IMR-90 (cell line): ENCODE measurements around the gene CLTCL1. TPM values are rescaled to one million over a fixed set of nuclear protein-coding genes. Genes with fewer than 3 reads are reported as not detected.

Source experiments
- ATAC-seq: fragments of 200-7000 bp; cut with Tn5 transposase; 2 replicates; pipeline ENCODE4 v1.9.1; 2020; ENCODE audit warnings: low read depth, mild to moderate bottlenecking, moderate library complexity
- BruUV-seq: library from RNA; stranded (reverse); fragments of 400-500 nt; replicated peaks from 2 replicates; lab custom pipeline; 2021; lab: Mats Ljungman, UMichigan
- CTCF ChIA-PET: fragments of 300-600 bp; formaldehyde crosslinking; extraction: SDS; loops from one replicate; lab custom pipeline; 2021; ENCODE audit warnings: antibody characterized with exemption; lab: Yijun Ruan, JAX
- POLR2A ChIA-PET: fragments of 300-600 bp; sonication (Branson Sonifier 250); formaldehyde crosslinking; loops from one replicate; lab custom pipeline; 2022; ENCODE audit warnings: antibody characterized with exemption; ENCODE audit not compliant: unreplicated experiment; lab: Charles Lee
- DNase-seq: peaks from one replicate; pipeline ENCODE4 v3.0.0; 2013
- H2AFZ ChIP-seq: replicated peaks from 2 replicates; pipeline ENCODE3; 2013; ENCODE audit warnings: low read length, mild to moderate bottlenecking; ENCODE audit not compliant: poor library complexity
- H2AK5ac ChIP-seq: 2 replicates; pipeline ENCODE4 v1.6.1; 2013; ENCODE audit warnings: low read depth, low read length, inconsistent platforms
- H2AK9ac ChIP-seq: replicated peaks from 2 replicates; pipeline ENCODE3; 2013; ENCODE audit warnings: mild to moderate bottlenecking, low read depth, low read length, moderate library complexity; ENCODE audit not compliant: poor library complexity
- H2BK120ac ChIP-seq: 2 replicates; pipeline ENCODE4 v1.6.1; 2013; ENCODE audit warnings: low read depth, low read length, inconsistent platforms
- H2BK15ac ChIP-seq: 3 replicates; pipeline ENCODE4 v1.6.1; 2013; ENCODE audit warnings: low read depth, low read length, inconsistent platforms
- H2BK20ac ChIP-seq: 2 replicates; pipeline ENCODE4 v1.6.1; 2013; ENCODE audit warnings: low read depth, mild to moderate bottlenecking, inconsistent platforms, low read length, moderate library complexity
- H2BK5ac ChIP-seq: 2 replicates; pipeline ENCODE4 v1.6.1; 2013; ENCODE audit warnings: mild to moderate bottlenecking, low read depth, low read length, inconsistent platforms; ENCODE audit not compliant: poor library complexity, severe bottlenecking
- H3K14ac ChIP-seq: replicated peaks from 2 replicates; pipeline ENCODE4 v1.6.1; 2013; ENCODE audit warnings: low read depth, low read length, inconsistent platforms
- H3K18ac ChIP-seq: 2 replicates; pipeline ENCODE4 v1.6.1; 2013; ENCODE audit warnings: low read depth, low read length, control low read depth
- H3K23ac ChIP-seq: 2 replicates; pipeline ENCODE4 v1.6.1; 2013; ENCODE audit warnings: low read depth, low read length, inconsistent platforms
- H3K27ac ChIP-seq: 2 replicates; pipeline ENCODE4 v1.5.1; 2013; ENCODE audit warnings: mild to moderate bottlenecking, control low read depth, low read length; ENCODE audit not compliant: insufficient read depth
- H3K27me3 ChIP-seq: 2 replicates; pipeline ENCODE4 v1.6.1; 2013; ENCODE audit warnings: low read length; ENCODE audit not compliant: control insufficient read depth, insufficient read depth
- H3K36me3 ChIP-seq: 2 replicates; pipeline ENCODE4 v1.6.1; 2013; ENCODE audit warnings: low read length, mixed read lengths; ENCODE audit not compliant: control insufficient read depth, insufficient read depth
- H3K4ac ChIP-seq: 2 replicates; pipeline ENCODE4 v1.6.1; 2013; ENCODE audit warnings: low read depth, low read length, inconsistent platforms
- H3K4me1 ChIP-seq: 2 replicates; pipeline ENCODE4 v1.6.1; 2013; ENCODE audit warnings: low read length, mixed read lengths; ENCODE audit not compliant: control insufficient read depth, insufficient read depth
- H3K4me2 ChIP-seq: 2 replicates; pipeline ENCODE4 v1.6.1; 2013; ENCODE audit warnings: low read depth, mild to moderate bottlenecking, control low read depth, low read length, moderate library complexity
- H3K4me3 ChIP-seq: 2 replicates; pipeline ENCODE4 v1.5.1; 2013; ENCODE audit warnings: low read depth, mild to moderate bottlenecking, control low read depth, low read length, moderate library complexity; ENCODE audit not compliant: insufficient read depth
- H3K56ac ChIP-seq: 2 replicates; pipeline ENCODE4 v1.6.1; 2013; ENCODE audit warnings: low read length, inconsistent platforms; ENCODE audit not compliant: insufficient read depth; ENCODE audit errors: extremely low read depth
- H3K79me1 ChIP-seq, 2 experiments: 2 replicates each; pipeline ENCODE4 v1.6.1; 2013; ENCODE audit warnings: low read length in 2 of 2, inconsistent platforms in 1 of 2, low read depth in 1 of 2
- H3K9ac ChIP-seq: 2 replicates; pipeline ENCODE4 v1.6.1; 2013; ENCODE audit warnings: low read depth, low read length, control low read depth
- H3K9me1 ChIP-seq: 2 replicates; pipeline ENCODE4 v1.6.1; 2013; ENCODE audit warnings: low read length, inconsistent platforms; ENCODE audit not compliant: insufficient read depth
- H3K9me3 ChIP-seq: 2 replicates; pipeline ENCODE4 v1.6.1; 2013; ENCODE audit warnings: low read length; ENCODE audit not compliant: control insufficient read depth, insufficient read depth
- H4K20me1 ChIP-seq: 2 replicates; pipeline ENCODE4 v1.6.1; 2013; ENCODE audit warnings: low read length, inconsistent platforms; ENCODE audit not compliant: insufficient read depth
- H4K5ac ChIP-seq: 2 replicates; pipeline ENCODE4 v1.6.1; 2013; ENCODE audit warnings: mild to moderate bottlenecking, low read depth, low read length, control low read depth
- H4K8ac ChIP-seq, 2 experiments: 2 replicates each; pipeline ENCODE4 v1.6.1; 2013; ENCODE audit warnings: low read depth in 2 of 2, low read length in 2 of 2, control low read depth in 1 of 2, inconsistent platforms in 1 of 2
- H4K91ac ChIP-seq: 2 replicates; pipeline ENCODE4 v1.6.1; 2013; ENCODE audit warnings: low read depth, low read length, inconsistent platforms; ENCODE audit not compliant: insufficient read depth
- BHLHE40 ChIP-seq: fragments of 150-350 bp; IDR thresholded peaks from 2 replicates; pipeline ENCODE4 v1.6.1; 2016; ENCODE audit warnings: mild to moderate bottlenecking, low read depth, low read length
- CEBPB ChIP-seq: IDR thresholded peaks from 2 replicates; pipeline ENCODE4 v1.6.1; 2012; ENCODE audit warnings: low read depth, low read length, improper control_type of control experiment
- CHD1 ChIP-seq: IDR thresholded peaks from 2 replicates; pipeline ENCODE4 v1.6.1; 2012; ENCODE audit warnings: low read depth, low read length, improper control_type of control experiment
- CTCF ChIP-seq: conservative IDR thresholded peaks from 2 replicates; pipeline ENCODE4 v1.5.1; 2012; ENCODE audit warnings: mild to moderate bottlenecking, low read depth, low read length, improper control_type of control experiment
- ELK1 ChIP-seq: fragments of 150-350 bp; IDR thresholded peaks from 2 replicates; pipeline ENCODE4 v1.6.1; 2016; ENCODE audit warnings: low read depth, mild to moderate bottlenecking, low read length, moderate library complexity, borderline replicate concordance
- FOS ChIP-seq: fragments of 150-350 bp; IDR thresholded peaks from 2 replicates; pipeline ENCODE4 v1.6.1; 2016; ENCODE audit warnings: low read depth, low read length
- MAFK ChIP-seq: IDR thresholded peaks from 2 replicates; pipeline ENCODE4 v1.6.1; 2012; ENCODE audit warnings: low read depth, low read length, improper control_type of control experiment
- MAZ ChIP-seq: IDR thresholded peaks from 2 replicates; pipeline ENCODE4 v1.6.1; 2012; ENCODE audit warnings: low read depth, mild to moderate bottlenecking, low read length, improper control_type of control experiment, moderate library complexity, borderline replicate concordance
- MXI1 ChIP-seq: IDR thresholded peaks from 2 replicates; pipeline ENCODE4 v1.6.1; 2012; ENCODE audit warnings: low read depth, mild to moderate bottlenecking, low read length, moderate library complexity, borderline replicate concordance
- NFE2L2 ChIP-seq: fragments of 150-350 bp; IDR thresholded peaks from 2 replicates; pipeline ENCODE4 v1.6.1; 2016; ENCODE audit warnings: low read depth, mild to moderate bottlenecking, low read length
- POLR2A ChIP-seq: IDR thresholded peaks from 2 replicates; pipeline ENCODE4 v1.6.1; 2012; ENCODE audit warnings: mild to moderate bottlenecking, low read depth, low read length
- RAD21 ChIP-seq: IDR thresholded peaks from 2 replicates; pipeline ENCODE4 v1.6.1; 2012; ENCODE audit warnings: low read length, improper control_type of control experiment
- RCOR1 ChIP-seq: IDR thresholded peaks from 2 replicates; pipeline ENCODE4 v1.6.1; 2012; ENCODE audit warnings: mild to moderate bottlenecking, low read length, improper control_type of control experiment; ENCODE audit not compliant: insufficient replicate concordance
- RFX5 ChIP-seq: IDR thresholded peaks from 2 replicates; pipeline ENCODE4 v1.8.0; 2012; ENCODE audit warnings: low read depth, mild to moderate bottlenecking, low read length, moderate library complexity
- SMC3 ChIP-seq: fragments of 150-350 bp; IDR thresholded peaks from 2 replicates; pipeline ENCODE4 v1.6.1; 2016; ENCODE audit warnings: low read depth, mild to moderate bottlenecking, antibody characterized with exemption, low read length, moderate library complexity
- USF2 ChIP-seq: fragments of 150-350 bp; IDR thresholded peaks from 2 replicates; pipeline ENCODE4 v1.6.1; 2017; ENCODE audit warnings: mild to moderate bottlenecking, antibody characterized with exemption, low read length, low read depth
- WGBS, 2 experiments: methylation state at CpG; one replicate each; pipeline versions ENCODE4 v1.1.5 to v1.1.7; 2013; ENCODE audit warnings: missing lambda C conversion rate in 2 of 2; ENCODE audit not compliant: insufficient read length in 1 of 2; ENCODE audit errors: extremely low coverage in 2 of 2; 5-methylcytosine and 5-hydroxymethylcytosine counted together
- dilution Hi-C: fragments of 300-500 bp; cut with HindIII; formaldehyde crosslinking; loops from one replicate; pipeline ENCODE4 v1.14.3; 2018; ENCODE audit warnings: low sequenced_read_pairs; ENCODE audit not compliant: unreplicated experiment
- in situ Hi-C: fragments of 300-500 bp; cut with MboI; formaldehyde crosslinking; loops from 3 replicates; pipeline ENCODE4 v1.14.3; 2019; ENCODE audit warnings: low sequenced_read_pairs, inconsistent platforms, mixed read lengths
- intact Hi-C: fragments of 100-400 bp; cut with micrococcal nuclease; formaldehyde crosslinking; loops from 2 replicates; pipeline ENCODE4 v1.10.0; 2022
- polyA plus RNA-seq, 3 experiments: library from polyadenylated mRNA; depleted of rRNA; stranded (reverse); fragments of >200 nt; gene quantifications; 2 replicates each; pipeline ENCODE4 v1.2.3, GENCODE V29; 2012; ENCODE audit warnings: low replicate concordance in 1 of 3
- total RNA-seq: library from RNA; depleted of rRNA; stranded (reverse); fragments of >200 nt; gene quantifications from 2 replicates; pipeline ENCODE4 v1.2.3, GENCODE V29; 2012

The CLTCL1 gene
- total and polyA plus RNA-seq, 2 of the 4 experiments (the other 2 are of a cell fraction), result 6.2 to 8.1 TPM

- no peak overlapping the region for H2AK9ac ChIP-seq
- H2BK120ac ChIP-seq, result no peak overlapping the region
- H2BK5ac ChIP-seq, result no peak overlapping the region
- H3K9me3 ChIP-seq, result no peaks in the 10 kb centered on the region
- ChIA-PET POLR2A (no interaction called here), CTCF (no interaction called here)
- intact Hi-C loops (no loop called here), dilution Hi-C loops (no loop called here), in situ Hi-C loops (no loop called here)
- no peak overlapping the region for H2BK20ac ChIP-seq
- H3K18ac ChIP-seq, result no peak overlapping the region
- peaks cover 17% of the 10 kb centered on the region; the same call in 1 of the 2 replicates for H3K36me3 ChIP-seq
- no peak overlapping the region for H3K56ac ChIP-seq
- no peak overlapping the region for H4K91ac ChIP-seq
- no peak overlapping the region for H2AK5ac ChIP-seq
- WGBS, 2 experiments, result no CpG with 5 or more reads among the region's 2 CpGs
- no peak overlapping the region for H4K8ac ChIP-seq
- H3K4me3 ChIP-seq, result no peak overlapping the region
- H3K4me2 ChIP-seq, result no peak overlapping the region
- H2BK15ac ChIP-seq, result no peak overlapping the region
- no TSS peak for BruUV-seq
- ATAC-seq, result no peak
- no peaks in the 10 kb centered on the region for H3K4me1 ChIP-seq
- no peak for DNase-seq
- no peak overlapping the region for H2AFZ ChIP-seq
- peaks cover 7% of the 10 kb centered on the region; the same call in 1 of the 2 replicates for H3K9me1 ChIP-seq
- no peaks in the 10 kb centered on the region for H3K27me3 ChIP-seq
- H4K20me1 ChIP-seq, result no peaks in the 10 kb centered on the region
- H3K79me1 ChIP-seq, result no peaks in the 10 kb centered on the region
- no peak overlapping the region for H4K5ac ChIP-seq
- H3K9ac ChIP-seq, result no peak overlapping the region
- TF ChIP-seq MAFK (no peak), MXI1 (no peak), RAD21 (no peak), CTCF (no peak), CEBPB (no peak), SMC3 (no peak), MAZ (no peak), BHLHE40 (no peak), CHD1 (no peak), POLR2A (no peak), ELK1 (no peak), NFE2L2 (no peak), RCOR1 (no peak), USF2 (no peak), RFX5 (no peak), FOS (no peak)
- H3K14ac ChIP-seq, result no peak overlapping the region
- H3K4ac ChIP-seq, result no peak overlapping the region
- H3K27ac ChIP-seq, result no peak overlapping the region
- no peak overlapping the region for H3K23ac ChIP-seq
Observed at GRCh38 chr22:19229600-19229999, 61.9 kb downstream of the CLTCL1 start.
